ENCODE data around the gene GPR21.

The GPR21 gene

GRCh38 chr9:123058834-123059233, 25.4 kb downstream of the GPR21 start (continued):
- TF ChIP-seq, protein P1, sequence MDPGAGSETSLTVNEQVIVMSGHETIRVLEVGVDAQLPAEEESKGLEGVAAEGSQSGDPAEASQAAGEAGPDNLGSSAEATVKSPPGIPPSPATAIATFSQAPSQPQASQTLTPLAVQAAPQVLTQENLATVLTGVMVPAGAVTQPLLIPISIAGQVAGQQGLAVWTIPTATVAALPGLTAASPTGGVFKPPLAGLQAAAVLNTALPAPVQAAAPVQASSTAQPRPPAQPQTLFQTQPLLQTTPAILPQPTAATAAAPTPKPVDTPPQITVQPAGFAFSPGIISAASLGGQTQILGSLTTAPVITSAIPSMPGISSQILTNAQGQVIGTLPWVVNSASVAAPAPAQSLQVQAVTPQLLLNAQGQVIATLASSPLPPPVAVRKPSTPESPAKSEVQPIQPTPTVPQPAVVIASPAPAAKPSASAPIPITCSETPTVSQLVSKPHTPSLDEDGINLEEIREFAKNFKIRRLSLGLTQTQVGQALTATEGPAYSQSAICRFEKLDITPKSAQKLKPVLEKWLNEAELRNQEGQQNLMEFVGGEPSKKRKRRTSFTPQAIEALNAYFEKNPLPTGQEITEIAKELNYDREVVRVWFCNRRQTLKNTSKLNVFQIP (CRISPR knock-in tag; IDR thresholded peaks at IDR 0.05; ENCODE audit: borderline replicate concordance, low read depth): no peak

DNA sequence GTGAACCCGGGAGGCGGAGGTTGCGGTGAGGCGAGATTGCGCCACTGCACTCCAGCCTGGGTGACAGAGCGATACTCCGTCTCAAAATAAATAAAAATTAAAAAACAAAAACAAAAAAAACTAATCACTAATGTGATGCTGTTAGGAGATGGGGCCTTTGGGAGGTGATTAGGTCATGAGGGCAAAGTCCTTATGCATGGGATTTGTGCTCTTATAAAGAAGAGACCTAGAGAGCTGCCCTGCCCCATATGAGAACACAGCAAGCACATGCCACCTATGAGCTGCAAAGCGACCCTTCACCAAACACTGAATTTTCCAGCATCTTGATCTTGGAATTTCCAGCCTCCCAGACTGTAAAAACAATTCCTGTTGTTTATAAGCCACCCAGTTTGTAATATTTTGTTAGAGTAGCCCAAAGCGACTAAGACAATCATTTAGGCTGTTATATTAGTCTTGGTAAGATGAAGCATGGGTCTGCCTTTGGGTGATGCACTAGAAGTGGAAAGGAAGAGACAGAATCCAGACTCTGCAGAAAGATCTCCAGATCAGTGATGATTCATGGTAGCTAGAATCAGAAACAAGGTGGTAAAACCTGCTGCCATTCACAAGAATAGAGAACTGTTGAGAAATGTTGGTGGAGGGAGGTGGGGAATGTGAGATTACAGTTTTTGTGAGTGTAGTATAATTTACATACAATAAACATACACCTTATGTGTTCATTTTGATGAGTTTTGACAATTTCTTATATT, 26.2 kb downstream of the GPR21 start:
- ATAC-seq: peak; percentile 27; the same call in 1 of the 3 replicates
- TF ChIP-seq OSR1 (CRISPR knock-in tag; IDR thresholded peaks at IDR 0.05): no peak
- TF ChIP-seq ISL1 (CRISPR knock-in tag; IDR thresholded peaks at IDR 0.05): peak; percentile 58; the same call in 1 of the 2 replicates
- no peak for TF ChIP-seq TSHZ2 (CRISPR knock-in tag; IDR thresholded peaks at IDR 0.05)
- TF ChIP-seq, protein P2, sequence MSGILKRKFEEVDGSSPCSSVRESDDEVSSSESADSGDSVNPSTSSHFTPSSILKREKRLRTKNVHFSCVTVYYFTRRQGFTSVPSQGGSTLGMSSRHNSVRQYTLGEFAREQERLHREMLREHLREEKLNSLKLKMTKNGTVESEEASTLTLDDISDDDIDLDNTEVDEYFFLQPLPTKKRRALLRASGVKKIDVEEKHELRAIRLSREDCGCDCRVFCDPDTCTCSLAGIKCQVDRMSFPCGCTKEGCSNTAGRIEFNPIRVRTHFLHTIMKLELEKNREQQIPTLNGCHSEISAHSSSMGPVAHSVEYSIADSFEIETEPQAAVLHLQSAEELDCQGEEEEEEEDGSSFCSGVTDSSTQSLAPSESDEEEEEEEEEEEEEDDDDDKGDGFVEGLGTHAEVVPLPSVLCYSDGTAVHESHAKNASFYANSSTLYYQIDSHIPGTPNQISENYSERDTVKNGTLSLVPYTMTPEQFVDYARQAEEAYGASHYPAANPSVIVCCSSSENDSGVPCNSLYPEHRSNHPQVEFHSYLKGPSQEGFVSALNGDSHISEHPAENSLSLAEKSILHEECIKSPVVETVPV (CRISPR knock-in tag; IDR thresholded peaks at IDR 0.05): no peak
- TF ChIP-seq ZFP3 (CRISPR knock-in tag; IDR thresholded peaks at IDR 0.05): no peak

DNA sequence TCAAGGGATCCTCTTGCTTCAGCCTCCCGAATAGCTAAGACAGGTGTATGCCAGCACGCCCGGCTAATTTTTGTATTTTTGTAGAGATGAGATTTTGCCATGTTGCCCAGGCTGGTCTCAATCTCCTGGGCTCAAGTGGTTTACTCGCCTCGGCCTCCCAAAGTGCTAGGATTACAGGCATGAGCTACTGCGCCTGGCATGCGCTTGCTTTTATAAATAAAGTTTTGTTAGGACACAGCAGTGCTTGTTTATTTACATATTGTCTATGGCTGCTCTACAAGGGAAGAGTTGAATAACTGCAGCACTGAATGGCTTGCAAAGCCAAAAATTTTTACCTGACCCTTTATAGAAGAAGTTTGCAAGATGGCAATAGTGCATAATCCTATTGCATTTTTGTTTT, 27.7 kb downstream of the GPR21 start:
- TF ChIP-seq RARB (CRISPR knock-in tag; IDR thresholded peaks at IDR 0.05): no peak
- TF ChIP-seq, protein P2 (CRISPR knock-in tag; IDR thresholded peaks at IDR 0.05): no peak
- no peak for TF ChIP-seq CSDC2 (CRISPR knock-in tag; IDR thresholded peaks at IDR 0.05)
- TF ChIP-seq, protein P1 (CRISPR knock-in tag; IDR thresholded peaks at IDR 0.05; ENCODE audit: borderline replicate concordance, low read depth): no peak
- no peak for ATAC-seq

DNA sequence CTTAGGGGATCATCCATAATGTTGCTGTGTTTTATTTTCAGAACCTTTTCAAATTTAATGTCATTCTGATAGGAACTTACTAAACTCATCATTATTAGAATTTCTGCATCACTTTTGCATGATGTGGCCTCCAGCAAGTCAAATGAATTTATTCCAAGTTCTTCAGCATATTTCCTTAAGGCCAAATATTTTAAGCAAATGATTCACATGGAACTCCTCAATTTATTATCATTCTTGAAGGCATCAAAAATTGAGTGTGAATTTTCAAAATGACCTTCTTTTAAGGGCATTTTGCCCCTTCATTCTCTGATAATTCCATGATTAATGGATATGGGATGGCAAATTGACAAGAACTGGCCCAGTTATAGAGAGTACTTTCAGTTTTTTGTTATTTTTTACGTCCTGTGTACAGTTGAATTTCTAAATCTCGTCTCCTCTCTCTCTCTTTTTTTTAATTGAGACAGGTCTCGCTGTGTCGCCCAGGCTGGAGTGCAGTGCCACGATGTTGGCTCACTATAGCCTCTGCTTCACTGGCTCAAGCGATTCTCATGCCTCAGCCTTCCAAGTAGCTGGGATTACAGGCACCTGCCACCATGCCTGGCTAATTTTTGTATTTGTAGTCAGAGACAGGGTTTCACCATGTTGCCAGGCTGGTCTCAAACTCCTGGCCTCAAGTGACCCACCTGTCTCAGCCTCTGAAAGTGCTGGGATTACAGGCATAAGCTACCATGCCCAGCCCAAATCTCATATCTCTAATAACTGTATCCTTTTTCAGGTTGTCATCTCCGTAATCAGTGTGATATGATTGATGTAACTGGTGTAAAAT, 29.1 kb downstream of the GPR21 start:
- no peak; the same call in 2 of the 3 replicates for ATAC-seq
- TF ChIP-seq GLIS3 (CRISPR knock-in tag; IDR thresholded peaks at IDR 0.05) (no peak), ZFP30 (CRISPR knock-in tag; IDR thresholded peaks at IDR 0.05) (no peak)

- TF ChIP-seq TOX (CRISPR knock-in tag; IDR thresholded peaks at IDR 0.05; ENCODE audit: borderline replicate concordance) (peak; percentile 26; the same call in 1 of the 2 replicates), ISL1 (CRISPR knock-in tag; IDR thresholded peaks at IDR 0.05) (peak; percentile 93), TCF4 (CRISPR knock-in tag; IDR thresholded peaks at IDR 0.05; ENCODE audit: borderline replicate concordance) (no peak)
- ATAC-seq: peak; percentile 64
These were observed 29.7 kb downstream of the GPR21 start for GRCh38 chr9:123063177-123063598.

Data from SK-N-SH treated with all-trans-retinoic acid at 6 μM for 48 hours (cell line).